Measurements from ENCODE around the gene DPYSL5.
"Not testable (repeated sequence)": the region's sequence is repeated elsewhere in the genome, so short reads cannot be mapped to it uniquely, and the experiment has no call there.

The DPYSL5 gene

DNA sequence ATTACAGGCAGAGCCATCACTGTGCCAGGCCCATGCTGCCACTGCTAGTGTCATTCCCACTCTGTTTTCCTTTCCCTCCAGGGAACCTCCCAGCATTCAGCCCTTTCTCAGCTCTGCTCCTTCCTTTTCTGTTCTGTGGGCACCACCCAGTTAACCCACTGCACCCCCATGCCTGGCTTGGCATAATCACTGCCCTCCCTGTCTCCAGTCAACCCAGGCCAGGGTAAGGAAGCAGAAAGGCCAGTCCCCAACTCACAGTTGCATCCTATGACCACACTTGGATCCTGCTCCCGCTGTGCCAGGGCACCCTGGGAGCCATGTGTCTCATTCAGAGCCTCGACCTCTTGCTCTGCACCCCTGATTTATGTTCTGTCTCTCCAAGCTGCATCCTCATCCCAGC is 32.2 kb downstream of the DPYSL5 start:
- Histone ChIP-seq H3K27me3 (ENCODE audit: control insufficient read depth, insufficient read depth, low read length) (no peaks in the 10 kb centered on the region), H3K36me3 (ENCODE audit: control insufficient read depth, low read depth, low read length) (no peaks in the 10 kb centered on the region), H3K9me3 (ENCODE audit: control insufficient read depth, low read depth, low read length) (no peaks in the 10 kb centered on the region), H3K4me1 (ENCODE audit: control insufficient read depth, low read depth, low read length) (no peaks in the 10 kb centered on the region), H3K27ac (ENCODE audit: low read length) (no peak overlapping the region), H3K9ac (ENCODE audit: low read length) (no peak overlapping the region), H3K4me3 (ENCODE audit: low read length) (no peak overlapping the region)

GRCh38 chr2:26880910-26881435 is 33.0 kb downstream of the DPYSL5 start:
- Histone ChIP-seq H3K9ac (ENCODE audit: low read length) (no peak overlapping the region), H3K9me3 (ENCODE audit: control insufficient read depth, low read depth, low read length) (no peaks in the 10 kb centered on the region), H3K27me3 (ENCODE audit: control insufficient read depth, insufficient read depth, low read length) (no peaks in the 10 kb centered on the region), H3K36me3 (ENCODE audit: control insufficient read depth, low read depth, low read length) (no peaks in the 10 kb centered on the region), H3K4me1 (ENCODE audit: control insufficient read depth, low read depth, low read length) (no peaks in the 10 kb centered on the region), H3K27ac (ENCODE audit: low read length) (no peak overlapping the region), H3K4me3 (ENCODE audit: low read length) (no peak overlapping the region)

- H3K4me1 ChIP-seq (ENCODE audit: control insufficient read depth, low read depth, low read length); H3K27ac ChIP-seq (ENCODE audit: low read length); H3K9me3 ChIP-seq (ENCODE audit: control insufficient read depth, low read depth, low read length); H3K4me3 ChIP-seq (ENCODE audit: low read length); H3K9ac ChIP-seq (ENCODE audit: low read length); H3K27me3 ChIP-seq (ENCODE audit: control insufficient read depth, insufficient read depth, low read length); H3K36me3 ChIP-seq (ENCODE audit: control insufficient read depth, low read depth, low read length): not testable (repeated sequence)
These were observed 34.3 kb downstream of the DPYSL5 start for GRCh38 chr2:26882220-26882619.

GRCh38 chr2:26883956-26884355 is 36.0 kb downstream of the DPYSL5 start:
- no peak overlapping the region for H3K9ac ChIP-seq (ENCODE audit: low read length)
- no peaks in the 10 kb centered on the region for H3K4me1 ChIP-seq (ENCODE audit: control insufficient read depth, low read depth, low read length)
- H3K27me3 ChIP-seq (ENCODE audit: control insufficient read depth, insufficient read depth, low read length): no peaks in the 10 kb centered on the region
- no peaks in the 10 kb centered on the region for H3K9me3 ChIP-seq (ENCODE audit: control insufficient read depth, low read depth, low read length)
- H3K36me3 ChIP-seq (ENCODE audit: control insufficient read depth, low read depth, low read length): no peaks in the 10 kb centered on the region
- no peak overlapping the region for H3K4me3 ChIP-seq (ENCODE audit: low read length)
- no peak overlapping the region for H3K27ac ChIP-seq (ENCODE audit: low read length)

- Histone ChIP-seq H3K4me3 (ENCODE audit: low read length) (no peak overlapping the region), H3K27me3 (ENCODE audit: control insufficient read depth, insufficient read depth, low read length) (no peaks in the 10 kb centered on the region), H3K9ac (ENCODE audit: low read length) (no peak overlapping the region)
These were observed 36.6 kb downstream of the DPYSL5 start for GRCh38 chr2:26884486-26884885.

DNA sequence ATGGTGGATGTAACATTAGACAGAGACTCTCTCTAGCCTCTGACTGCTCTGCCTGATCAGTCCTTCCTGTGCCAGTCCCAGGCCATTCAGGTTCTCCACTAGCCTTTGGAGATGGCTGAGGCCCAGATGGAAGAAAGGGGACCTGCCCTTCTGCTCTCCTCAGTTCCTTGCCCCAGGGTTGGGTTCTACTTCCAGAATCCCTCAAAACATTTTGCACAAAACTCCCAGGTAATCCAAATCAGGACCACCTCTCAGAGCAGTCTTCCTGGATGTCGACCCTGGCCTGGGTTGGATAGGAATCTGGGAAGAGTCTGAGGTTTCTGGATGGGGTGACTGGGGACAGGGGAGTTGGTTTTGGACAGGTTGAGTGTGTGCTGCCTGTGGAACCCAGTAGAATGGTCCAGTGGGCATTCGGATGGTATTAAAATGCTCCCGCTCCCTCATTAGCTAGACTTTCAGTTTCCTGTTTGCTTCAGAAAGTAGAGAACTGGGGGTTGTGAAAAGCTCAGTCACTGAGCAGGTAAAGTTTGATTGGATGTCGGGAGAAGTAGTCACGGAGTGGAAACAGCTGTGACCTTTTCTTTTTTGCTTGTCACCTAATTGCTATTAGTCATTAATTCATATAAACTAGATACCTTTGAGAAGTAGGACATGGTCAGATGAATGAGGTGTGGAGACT is 37.9 kb downstream of the DPYSL5 start:
- Histone ChIP-seq H3K27me3 (ENCODE audit: control insufficient read depth, insufficient read depth, low read length) (no peaks in the 10 kb centered on the region), H3K4me3 (ENCODE audit: low read length) (no peak overlapping the region), H3K4me1 (ENCODE audit: control insufficient read depth, low read depth, low read length) (no peaks in the 10 kb centered on the region), H3K36me3 (ENCODE audit: control insufficient read depth, low read depth, low read length) (no peaks in the 10 kb centered on the region), H3K27ac (ENCODE audit: low read length) (no peak overlapping the region), H3K9me3 (ENCODE audit: control insufficient read depth, low read depth, low read length) (no peaks in the 10 kb centered on the region), H3K9ac (ENCODE audit: low read length) (no peak overlapping the region)

More at GRCh38 chr2:26884486-26884885, 36.6 kb downstream of the DPYSL5 start:
- H3K4me1 ChIP-seq (ENCODE audit: control insufficient read depth, low read depth, low read length): no peaks in the 10 kb centered on the region
- H3K27ac ChIP-seq (ENCODE audit: low read length): no peak overlapping the region
- no peaks in the 10 kb centered on the region for H3K9me3 ChIP-seq (ENCODE audit: control insufficient read depth, low read depth, low read length)
- no peaks in the 10 kb centered on the region for H3K36me3 ChIP-seq (ENCODE audit: control insufficient read depth, low read depth, low read length)

GRCh38 chr2:26886736-26887135 is 38.8 kb downstream of the DPYSL5 start:
- H3K9ac ChIP-seq (ENCODE audit: low read length): no peak overlapping the region
- no peaks in the 10 kb centered on the region for H3K4me1 ChIP-seq (ENCODE audit: control insufficient read depth, low read depth, low read length)
- no peaks in the 10 kb centered on the region for H3K9me3 ChIP-seq (ENCODE audit: control insufficient read depth, low read depth, low read length)
- H3K27me3 ChIP-seq (ENCODE audit: control insufficient read depth, insufficient read depth, low read length): no peaks in the 10 kb centered on the region
- H3K36me3 ChIP-seq (ENCODE audit: control insufficient read depth, low read depth, low read length): no peaks in the 10 kb centered on the region
- no peak overlapping the region for H3K27ac ChIP-seq (ENCODE audit: low read length)
- no peak overlapping the region for H3K4me3 ChIP-seq (ENCODE audit: low read length)

- Histone ChIP-seq H3K36me3 (ENCODE audit: control insufficient read depth, low read depth, low read length) (no peaks in the 10 kb centered on the region), H3K4me3 (ENCODE audit: low read length) (no peak overlapping the region), H3K27me3 (ENCODE audit: control insufficient read depth, insufficient read depth, low read length) (no peaks in the 10 kb centered on the region), H3K9ac (ENCODE audit: low read length) (no peak overlapping the region), H3K4me1 (ENCODE audit: control insufficient read depth, low read depth, low read length) (no peaks in the 10 kb centered on the region), H3K9me3 (ENCODE audit: control insufficient read depth, low read depth, low read length) (no peaks in the 10 kb centered on the region), H3K27ac (ENCODE audit: low read length) (no peak overlapping the region)
These were observed 39.2 kb downstream of the DPYSL5 start for GRCh38 chr2:26887151-26887550.

- Histone ChIP-seq H3K27ac (ENCODE audit: low read length) (no peak overlapping the region), H3K9ac (ENCODE audit: low read length) (no peak overlapping the region), H3K27me3 (ENCODE audit: control insufficient read depth, insufficient read depth, low read length) (no peaks in the 10 kb centered on the region), H3K4me3 (ENCODE audit: low read length) (no peak overlapping the region), H3K36me3 (ENCODE audit: control insufficient read depth, low read depth, low read length) (no peaks in the 10 kb centered on the region), H3K4me1 (ENCODE audit: control insufficient read depth, low read depth, low read length) (no peaks in the 10 kb centered on the region), H3K9me3 (ENCODE audit: control insufficient read depth, low read depth, low read length) (no peaks in the 10 kb centered on the region)
These were observed 41.9 kb downstream of the DPYSL5 start for GRCh38 chr2:26889796-26890195.

GRCh38 chr2:26890341-26891000 is 42.5 kb downstream of the DPYSL5 start:
- H3K36me3 ChIP-seq (ENCODE audit: control insufficient read depth, low read depth, low read length): no peaks in the 10 kb centered on the region
- no peak overlapping the region for H3K27ac ChIP-seq (ENCODE audit: low read length)
- H3K4me1 ChIP-seq (ENCODE audit: control insufficient read depth, low read depth, low read length): no peaks in the 10 kb centered on the region
- no peak overlapping the region for H3K4me3 ChIP-seq (ENCODE audit: low read length)
- H3K27me3 ChIP-seq (ENCODE audit: control insufficient read depth, insufficient read depth, low read length): no peaks in the 10 kb centered on the region
- H3K9me3 ChIP-seq (ENCODE audit: control insufficient read depth, low read depth, low read length): no peaks in the 10 kb centered on the region
- H3K9ac ChIP-seq (ENCODE audit: low read length): no peak overlapping the region

DNA sequence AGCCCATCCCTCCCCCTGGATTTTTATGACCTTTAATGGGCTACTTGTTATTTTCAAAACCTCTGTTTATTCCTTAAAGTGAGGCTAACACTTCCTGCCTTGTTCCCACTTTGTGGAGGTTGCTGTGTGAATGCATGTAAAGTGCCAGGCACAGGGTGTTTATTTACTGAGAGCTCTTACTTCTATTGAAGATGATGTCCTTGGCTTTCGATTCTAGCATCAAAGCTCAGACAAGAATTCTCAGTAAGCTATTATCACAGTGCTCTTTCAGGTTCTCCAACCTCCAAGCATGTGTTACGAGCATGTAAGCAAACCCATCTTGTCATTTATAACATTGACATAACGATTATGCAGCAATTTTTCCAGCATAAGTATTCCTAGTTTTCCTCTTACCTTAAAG is 44.2 kb downstream of the DPYSL5 start:
- Histone ChIP-seq H3K27ac (ENCODE audit: low read length) (no peak overlapping the region), H3K36me3 (ENCODE audit: control insufficient read depth, low read depth, low read length) (no peaks in the 10 kb centered on the region), H3K4me3 (ENCODE audit: low read length) (no peak overlapping the region), H3K27me3 (ENCODE audit: control insufficient read depth, insufficient read depth, low read length) (no peaks in the 10 kb centered on the region), H3K4me1 (ENCODE audit: control insufficient read depth, low read depth, low read length) (no peaks in the 10 kb centered on the region), H3K9me3 (ENCODE audit: control insufficient read depth, low read depth, low read length) (no peaks in the 10 kb centered on the region), H3K9ac (ENCODE audit: low read length) (no peak overlapping the region)

Data from iPS-18a (cell line).